ENCODE measurements around the gene CELA1. TPM values are rescaled to one million over a fixed set of nuclear protein-coding genes. Genes with fewer than 3 reads are reported as not detected.

CELA1 gene
- total RNA-seq, 2 donors from 2014 or later = not detected

DNA sequence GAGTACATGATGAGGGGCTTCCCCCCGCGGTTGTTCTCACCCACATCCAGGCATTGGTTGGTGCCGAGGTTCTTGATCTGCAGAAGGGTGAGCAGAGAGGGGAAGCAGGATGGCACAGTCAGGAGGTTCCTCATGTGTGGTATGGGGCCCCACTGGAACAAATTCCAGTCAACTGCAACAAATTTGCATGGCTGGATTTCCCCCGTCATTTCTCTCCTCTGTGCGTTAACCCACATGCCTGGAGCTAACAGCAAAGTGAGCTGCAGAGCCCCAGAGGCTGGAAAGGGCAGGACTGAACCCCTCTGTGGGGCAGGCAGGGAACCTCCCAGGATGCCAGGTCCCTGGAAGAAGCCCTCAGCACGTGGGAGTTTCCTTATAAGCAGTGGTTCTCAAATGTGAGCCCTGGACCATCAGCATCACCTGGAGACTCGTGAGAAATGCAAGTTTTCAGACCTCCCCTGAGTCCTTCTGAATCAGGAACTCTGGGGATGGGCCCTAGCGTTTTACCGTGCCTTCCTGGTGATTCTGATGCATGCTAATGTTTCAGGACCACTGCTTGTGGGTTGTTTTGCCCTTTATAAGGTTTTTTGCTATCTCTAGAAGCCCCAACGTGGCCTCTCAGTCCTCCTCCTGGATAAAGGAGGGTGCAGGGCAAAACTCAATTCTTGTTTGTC lies 11.0 kb upstream of the CELA1 start:
- no peak overlapping the region for H3K4me3 ChIP-seq
- DNase-seq (ENCODE audit: low spot score) (no peak), ATAC-seq (ENCODE audit: insufficient number of reproducible peaks, low FRiP score, low read depth) (no peak)
- no peaks in the 10 kb centered on the region for H3K27me3 ChIP-seq (replicated peaks; ENCODE audit: insufficient read depth)
- no peaks in the 10 kb centered on the region for H3K36me3 ChIP-seq
- no peak overlapping the region for H3K27ac ChIP-seq
- no peaks in the 10 kb centered on the region for H3K9me3 ChIP-seq
- no peaks in the 10 kb centered on the region for H3K4me1 ChIP-seq (ENCODE audit: control insufficient read depth in 1 of 2, low read depth in 2 of 2)
- TF ChIP-seq, protein P1, sequence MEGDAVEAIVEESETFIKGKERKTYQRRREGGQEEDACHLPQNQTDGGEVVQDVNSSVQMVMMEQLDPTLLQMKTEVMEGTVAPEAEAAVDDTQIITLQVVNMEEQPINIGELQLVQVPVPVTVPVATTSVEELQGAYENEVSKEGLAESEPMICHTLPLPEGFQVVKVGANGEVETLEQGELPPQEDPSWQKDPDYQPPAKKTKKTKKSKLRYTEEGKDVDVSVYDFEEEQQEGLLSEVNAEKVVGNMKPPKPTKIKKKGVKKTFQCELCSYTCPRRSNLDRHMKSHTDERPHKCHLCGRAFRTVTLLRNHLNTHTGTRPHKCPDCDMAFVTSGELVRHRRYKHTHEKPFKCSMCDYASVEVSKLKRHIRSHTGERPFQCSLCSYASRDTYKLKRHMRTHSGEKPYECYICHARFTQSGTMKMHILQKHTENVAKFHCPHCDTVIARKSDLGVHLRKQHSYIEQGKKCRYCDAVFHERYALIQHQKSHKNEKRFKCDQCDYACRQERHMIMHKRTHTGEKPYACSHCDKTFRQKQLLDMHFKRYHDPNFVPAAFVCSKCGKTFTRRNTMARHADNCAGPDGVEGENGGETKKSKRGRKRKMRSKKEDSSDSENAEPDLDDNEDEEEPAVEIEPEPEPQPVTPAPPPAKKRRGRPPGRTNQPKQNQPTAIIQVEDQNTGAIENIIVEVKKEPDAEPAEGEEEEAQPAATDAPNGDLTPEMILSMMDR (IDR thresholded peaks at IDR 0.05) = no peak

DNA sequence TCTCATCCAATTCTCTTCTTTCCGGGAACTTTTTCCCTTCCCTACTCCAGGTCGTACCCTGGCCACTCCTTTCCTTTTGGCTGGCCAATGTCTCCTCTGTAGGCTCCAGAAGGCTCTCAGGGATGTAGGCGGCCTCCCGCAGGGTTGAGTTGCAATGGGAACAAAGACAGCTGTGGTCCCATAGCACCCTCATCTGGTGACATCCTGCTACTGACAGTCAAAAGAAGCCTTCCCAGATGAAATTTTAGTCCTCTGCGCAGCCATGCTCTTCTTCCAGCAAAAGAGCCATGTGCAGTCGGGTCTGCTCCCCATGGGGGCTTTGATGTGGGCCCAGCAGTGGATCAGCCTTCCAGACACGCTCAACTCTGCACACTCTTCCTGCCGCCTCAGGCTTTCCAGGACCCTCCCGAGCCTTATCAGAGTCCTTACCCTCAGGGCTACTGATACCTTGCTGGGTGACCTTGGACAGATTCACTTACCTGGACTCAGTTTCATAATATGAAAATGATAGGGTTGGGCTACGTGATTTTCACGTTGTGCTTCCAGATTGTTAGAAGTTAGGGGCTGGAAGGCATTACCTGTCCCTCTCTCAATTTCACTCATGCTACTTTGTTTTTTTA lies 5.5 kb upstream of the CELA1 start:
- Histone ChIP-seq H3K27me3 (replicated peaks; ENCODE audit: insufficient read depth) (no peaks in the 10 kb centered on the region), H3K4me3 (no peak overlapping the region), H3K9me3 (no peaks in the 10 kb centered on the region), H3K36me3 (no peaks in the 10 kb centered on the region), H3K27ac (no peak overlapping the region), H3K4me1 (ENCODE audit: control insufficient read depth in 1 of 2, low read depth in 2 of 2) (no peaks in the 10 kb centered on the region)
- no peak for ATAC-seq (ENCODE audit: insufficient number of reproducible peaks, low FRiP score, low read depth)
- TF ChIP-seq, protein P1 (IDR thresholded peaks at IDR 0.05) = peak; percentile 28
- DNase-seq (ENCODE audit: low spot score) = no peak

DNA sequence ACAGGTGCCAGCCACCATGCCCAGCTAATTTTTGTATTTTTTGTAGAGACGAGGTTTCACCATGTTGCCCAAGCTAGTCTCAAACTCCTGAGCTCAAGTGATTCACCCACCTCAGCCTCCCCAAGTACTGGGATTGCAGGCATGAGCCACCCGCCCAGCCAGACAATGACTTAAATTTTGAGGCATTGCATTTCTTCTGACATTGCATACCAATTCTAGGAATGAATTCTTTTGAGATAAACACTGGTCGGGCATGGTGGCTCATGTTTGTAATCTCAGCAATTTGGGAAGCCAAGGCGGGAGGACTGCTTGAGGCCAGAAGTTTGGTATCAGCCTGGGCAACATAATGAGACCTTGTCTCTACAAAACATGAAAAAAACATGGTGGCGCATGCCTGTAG lies 2.5 kb upstream of the CELA1 start:
- TF ChIP-seq, protein P1 (IDR thresholded peaks at IDR 0.05) = no peak

DNA sequence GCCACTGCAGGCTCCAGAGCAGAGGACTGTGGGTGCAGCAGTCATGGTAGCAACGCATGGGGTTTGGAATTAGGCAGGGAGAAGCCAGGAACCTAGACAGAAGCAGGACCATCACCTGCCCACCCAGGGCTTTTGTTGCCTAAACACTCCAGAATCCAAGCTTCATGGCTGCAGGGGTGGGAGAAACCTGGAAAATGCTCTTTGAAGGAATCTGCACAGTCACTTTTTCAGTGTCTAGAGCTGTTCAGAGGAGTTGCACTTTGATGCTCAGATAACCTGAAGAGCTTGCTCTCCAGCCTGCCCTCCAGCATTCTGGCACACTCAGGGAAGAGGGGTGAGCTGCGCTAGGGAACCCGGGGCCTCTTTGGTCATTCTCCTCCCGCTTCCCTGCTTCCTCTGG lies 1.6 kb upstream of the CELA1 start:
- H3K4me1 ChIP-seq (ENCODE audit: control insufficient read depth in 1 of 2, low read depth in 2 of 2) = no peaks in the 10 kb centered on the region
- H3K4me3 ChIP-seq = no peak overlapping the region
- no peaks in the 10 kb centered on the region for H3K36me3 ChIP-seq
- no peak overlapping the region for H3K27ac ChIP-seq
- TF ChIP-seq, protein P1 (IDR thresholded peaks at IDR 0.05) = no peak
- no peaks in the 10 kb centered on the region for H3K27me3 ChIP-seq (replicated peaks; ENCODE audit: insufficient read depth)
- no peak for DNase-seq (ENCODE audit: low spot score)
- no peaks in the 10 kb centered on the region for H3K9me3 ChIP-seq
- no peak for ATAC-seq (ENCODE audit: insufficient number of reproducible peaks, low FRiP score, low read depth)

More for the DNA sequence above, 2.5 kb upstream of the CELA1 start:
- Histone ChIP-seq H3K4me3 (no peak overlapping the region), H3K27ac (no peak overlapping the region), H3K9me3 (no peaks in the 10 kb centered on the region), H3K4me1 (ENCODE audit: control insufficient read depth in 1 of 2, low read depth in 2 of 2) (no peaks in the 10 kb centered on the region), H3K36me3 (no peaks in the 10 kb centered on the region), H3K27me3 (replicated peaks; ENCODE audit: insufficient read depth) (no peaks in the 10 kb centered on the region)
- ATAC-seq (ENCODE audit: insufficient number of reproducible peaks, low FRiP score, low read depth) = no peak
- no peak for DNase-seq (ENCODE audit: low spot score)

DNA sequence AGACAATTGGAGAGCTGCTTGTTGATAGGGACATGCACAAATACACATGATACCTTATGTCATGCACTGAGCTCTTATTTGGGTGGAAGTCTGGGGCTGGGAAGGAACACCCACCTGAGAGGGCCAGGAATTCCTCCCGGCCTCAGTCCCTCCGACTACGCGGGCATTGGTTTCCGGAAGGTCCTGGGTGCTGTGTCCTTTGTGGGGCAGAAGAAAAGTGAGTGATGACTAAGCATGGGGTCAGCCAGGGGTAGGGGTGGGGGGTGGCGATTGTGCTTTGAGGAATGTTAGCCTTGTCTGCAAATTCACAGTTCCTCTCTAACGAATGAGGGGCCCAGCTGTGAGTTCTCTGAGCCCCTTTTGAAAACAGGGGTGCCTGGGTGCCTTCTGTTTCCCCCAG lies 798 bp downstream of the CELA1 start:
- no peak for DNase-seq (ENCODE audit: low spot score)
- peaks cover 0 to 8% of the 10 kb centered on the region in 2 donors for H3K4me1 ChIP-seq (ENCODE audit: control insufficient read depth in 1 of 2, low read depth in 2 of 2)
- no peak for ATAC-seq (ENCODE audit: insufficient number of reproducible peaks, low FRiP score, low read depth)
- H3K9me3 ChIP-seq = no peaks in the 10 kb centered on the region
- no peaks in the 10 kb centered on the region for H3K36me3 ChIP-seq
- H3K27ac ChIP-seq = no peak overlapping the region
- no peak overlapping the region for H3K4me3 ChIP-seq
- no peaks in the 10 kb centered on the region for H3K27me3 ChIP-seq (replicated peaks; ENCODE audit: insufficient read depth)
- TF ChIP-seq, protein P1 (IDR thresholded peaks at IDR 0.05) = no peak

Measured in thoracic aorta (tissue), 2 donors.